Erythroblast (primary cell): ENCODE results near the gene LMBRD1.
"Not testable (repeated sequence)": the region's sequence is repeated elsewhere in the genome, so short reads cannot be mapped to it uniquely, and the experiment has no call there.

Source experiments
- DNase-seq, 2 experiments: peaks; one replicate each; lab custom pipeline; 2025; lab: John Stamatoyannopoulos, UW
- GATA1 ChIP-seq: IDR thresholded peaks from 2 replicates; pipeline ENCODE4 v1.6.1; 2011; ENCODE audit warnings: low read depth, mild to moderate bottlenecking, control low read depth, low read length, moderate library complexity
- POLR2A ChIP-seq: IDR thresholded peaks from 2 replicates; pipeline ENCODE4 v1.6.1; 2011; ENCODE audit warnings: mild to moderate bottlenecking, low read length

Gene LMBRD1

GRCh38 chr6:69796642-69797390 lies at the start of gene LMBRD1:
Gene LMBRD1, minus strand, starts transcription at chr6:69797010. Its CDS starts 129 bp downstream, at chr6:69796881.
- TF ChIP-seq GATA1 (no peak), POLR2A (peak; percentile 27)
- peak; percentile 99 for DNase-seq

GRCh38 chr6:69846312-69846711 lies 49.5 kb upstream of the LMBRD1 start:
- TF ChIP-seq GATA1 (no peak), POLR2A (no peak)
- DNase-seq = no peak

- no peak for DNase-seq
- no peak for TF ChIP-seq GATA1
- TF ChIP-seq POLR2A = no peak
These were observed 46.4 kb upstream of the LMBRD1 start for GRCh38 chr6:69843189-69843588.

DNA sequence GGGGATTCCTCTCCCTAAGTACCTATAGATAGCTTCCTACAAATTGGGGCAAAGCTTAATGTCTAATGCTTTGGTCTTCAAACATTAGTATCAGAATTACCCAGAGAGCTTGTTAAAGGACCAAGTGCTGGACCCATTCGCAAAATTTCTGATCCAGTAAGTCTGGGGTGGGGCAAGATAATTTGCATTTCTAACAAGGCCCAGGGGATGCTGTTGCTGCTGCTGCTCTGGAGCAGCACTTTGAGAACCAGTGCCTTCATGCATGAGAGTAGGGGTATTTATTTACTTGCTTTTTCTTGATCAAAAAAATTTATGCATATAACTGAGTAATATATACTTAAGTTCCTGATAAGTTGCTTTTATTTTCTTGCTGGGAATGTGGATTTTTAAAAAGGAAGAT lies 45.1 kb upstream of the LMBRD1 start:
- TF ChIP-seq GATA1 (no peak), POLR2A (no peak)
- DNase-seq = no peak

- peak; percentile 52 to 58 for DNase-seq
- TF ChIP-seq GATA1 (no peak), POLR2A (no peak)
These were observed 38.8 kb upstream of the LMBRD1 start for GRCh38 chr6:69835414-69836179.

DNA sequence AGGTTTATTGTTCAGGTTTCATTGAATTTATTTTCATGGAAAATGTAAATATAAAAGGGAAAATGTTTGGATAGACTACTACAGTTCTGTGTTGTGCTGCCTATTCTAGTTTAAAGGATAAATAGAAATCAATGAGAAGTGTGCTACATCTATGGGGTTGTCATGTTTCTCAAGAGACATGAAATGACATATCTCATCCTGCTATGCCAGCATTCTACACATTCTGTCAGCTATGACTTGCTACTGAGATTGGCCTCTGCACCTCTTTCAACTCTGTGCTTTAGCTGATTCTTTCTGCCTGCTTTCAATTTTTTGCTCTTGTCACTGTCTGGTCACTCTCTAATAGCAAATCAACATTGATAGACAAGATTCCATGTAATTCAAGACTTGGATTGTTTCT lies 35.7 kb upstream of the LMBRD1 start:
- TF ChIP-seq POLR2A = no peak
- TF ChIP-seq GATA1 = no peak
- no peak for DNase-seq

- DNase-seq = no peak
- TF ChIP-seq POLR2A (no peak), GATA1 (no peak)
These were observed 30.6 kb upstream of the LMBRD1 start for GRCh38 chr6:69827276-69827893.

- no peak for TF ChIP-seq GATA1
- no peak for TF ChIP-seq POLR2A
- no peak for DNase-seq
These were observed 29.1 kb upstream of the LMBRD1 start for GRCh38 chr6:69825904-69826303.

DNA sequence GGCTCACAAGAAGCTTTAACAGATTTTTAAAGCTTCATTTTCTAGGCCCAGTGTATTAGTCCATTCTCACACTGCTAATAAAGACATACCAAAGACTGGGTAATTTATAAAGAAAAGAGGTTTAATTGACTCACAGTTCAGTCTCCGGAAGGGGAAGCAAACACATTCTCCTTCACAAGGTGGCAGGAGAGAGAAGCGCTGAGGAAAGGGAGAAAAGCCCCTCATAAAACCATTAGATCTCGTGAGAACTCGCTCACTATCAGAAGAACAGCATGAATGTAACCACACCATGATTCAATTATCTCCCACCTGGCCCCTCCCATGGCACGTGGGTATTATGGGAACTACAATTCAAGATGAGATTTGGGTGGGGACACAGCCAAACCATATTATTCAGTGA lies 27.5 kb upstream of the LMBRD1 start:
- DNase-seq = not testable (repeated sequence)

GRCh38 chr6:69820438-69820837 lies 23.6 kb upstream of the LMBRD1 start:
- TF ChIP-seq POLR2A (no peak), GATA1 (no peak)

DNA sequence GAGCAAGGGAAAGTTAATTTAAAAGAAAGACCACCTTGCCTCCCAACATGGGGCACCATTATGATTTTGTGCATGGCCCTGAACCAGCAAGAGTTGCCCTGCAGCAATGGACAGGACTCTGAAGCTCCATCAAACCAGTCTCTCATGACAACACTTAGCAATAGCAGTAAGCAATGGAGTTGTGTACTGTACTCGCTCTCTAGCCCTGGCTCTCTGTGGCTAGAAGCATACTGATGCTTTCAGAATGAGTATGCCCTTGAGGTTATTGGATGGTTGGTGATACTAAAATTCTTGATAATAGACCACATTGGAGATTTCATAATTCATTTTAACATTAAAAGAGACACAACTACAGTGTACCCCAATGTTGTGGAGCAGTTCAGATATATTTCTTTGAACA lies 23.2 kb upstream of the LMBRD1 start:
- no peak for DNase-seq
- no peak for TF ChIP-seq GATA1
- TF ChIP-seq POLR2A = no peak

More at GRCh38 chr6:69820438-69820837, 23.6 kb upstream of the LMBRD1 start:
- no peak for DNase-seq

DNA sequence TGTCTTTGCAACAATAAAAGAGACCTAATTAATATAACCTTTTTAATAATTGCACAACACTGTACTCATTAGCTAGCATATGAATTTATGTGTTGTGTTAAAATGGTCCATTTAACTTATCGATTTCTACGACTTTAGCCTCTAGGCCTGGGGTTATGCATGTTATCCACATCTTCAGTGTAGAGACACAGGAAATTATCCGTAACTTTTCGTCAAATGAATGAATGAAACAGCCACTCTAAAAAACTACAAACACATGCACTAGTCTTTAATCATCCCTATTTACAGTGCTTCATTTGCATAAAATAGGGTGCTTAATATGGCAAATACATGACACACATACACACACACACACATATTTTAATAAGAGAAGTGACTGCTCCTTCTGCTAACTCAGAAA lies 22.3 kb upstream of the LMBRD1 start:
- TF ChIP-seq POLR2A (no peak), GATA1 (no peak)
- no peak for DNase-seq

- DNase-seq = no peak
- TF ChIP-seq GATA1 (no peak), POLR2A (no peak)
These were observed 21.6 kb upstream of the LMBRD1 start for GRCh38 chr6:69818223-69818930.

DNA sequence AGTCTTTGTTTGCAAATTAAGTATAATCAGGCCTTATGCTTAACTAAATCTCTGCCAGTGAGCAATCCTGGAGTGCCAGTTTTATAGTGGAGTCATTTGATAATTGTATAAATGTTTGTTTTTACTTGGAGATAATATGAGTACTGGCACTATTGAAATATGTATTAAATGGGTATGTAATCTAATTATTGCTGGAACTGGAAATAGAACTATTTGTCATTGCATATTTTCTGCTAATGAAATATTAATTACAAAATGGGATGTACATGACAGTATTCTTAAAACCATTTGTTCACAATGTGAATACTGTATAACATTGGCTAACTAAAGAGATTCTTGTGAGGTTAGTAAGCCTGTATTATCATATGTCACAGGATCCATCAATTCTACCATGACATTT lies 20.5 kb upstream of the LMBRD1 start:
- no peak for DNase-seq
- TF ChIP-seq POLR2A (no peak), GATA1 (no peak)
